Peyer's patch (tissue), 4 donors: ENCODE results near the gene FARS2. TPM values are rescaled to one million over a fixed set of nuclear protein-coding genes. Genes with fewer than 3 reads are reported as not detected.
"Not testable (repeated sequence)": the region's sequence is repeated elsewhere in the genome, so short reads cannot be mapped to it uniquely, and the experiment has no call there.

Experiments
- DNase-seq, 3 donors: peaks; one replicate each; pipeline ENCODE4 v3.0.0-alpha.2; 2017 to 2019
- H3K27ac ChIP-seq, 4 donors: fragments of 200-600 bp; sonication (generic); one replicate each; pipeline ENCODE4 v1.5.1; 2016 to 2019
- H3K27me3 ChIP-seq, 2 donors: fragments of 200-600 bp; sonication (generic); one replicate each; pipeline ENCODE4 v1.5.1; 2019
- H3K36me3 ChIP-seq, 3 donors: fragments of 200-600 bp; sonication (generic); one replicate each; pipeline ENCODE4 v1.5.1; 2016 to 2019
- H3K4me1 ChIP-seq, 4 donors: fragments of 200-600 bp; sonication (generic); one replicate each; pipeline ENCODE4 v1.5.1; 2016 to 2019
- H3K4me3 ChIP-seq, 4 donors: fragments of 200-600 bp; sonication (generic); 1 replicate in 3 of 4; 2 replicates in 1 of 4; pipeline ENCODE4 v1.5.1; 2016 to 2019; ENCODE audit warnings: mild to moderate bottlenecking in 1 of 4
- H3K9me3 ChIP-seq, 4 donors: fragments of 200-600 bp; sonication (generic); one replicate each; pipeline ENCODE4 v1.5.1; 2016 to 2019; ENCODE audit warnings: mild to moderate bottlenecking in 1 of 4
- CTCF ChIP-seq, 6 experiments: fragments of 450-650 bp in 4 of 6; fragments of 200-600 bp in 2 of 6; sonication (generic) in 1 of 6; IDR thresholded peaks; one replicate each; pipeline ENCODE4 v1.5.1; 2017 to 2019; ENCODE audit warnings: antibody characterized with exemption in 6 of 6, mild to moderate bottlenecking in 3 of 6, moderate library complexity in 1 of 6
- POLR2A ChIP-seq, 2 donors: fragments of 450-650 bp; IDR thresholded peaks; one replicate each; pipeline ENCODE4 v1.5.1; 2017; ENCODE audit warnings: antibody characterized with exemption in 2 of 2, mild to moderate bottlenecking in 2 of 2, moderate library complexity in 2 of 2
- total RNA-seq, 4 donors: library from RNA; depleted of rRNA; stranded (reverse); fragments of >200 nt; gene quantifications; one replicate each; pipeline ENCODE4 v1.1.0, GENCODE V29; 2016

FARS2 gene
- total RNA-seq, 4 donors from 2014 or later, result 9.5 to 42.1 (median 17.1) TPM

- H3K9me3 ChIP-seq, result no peaks in the 10 kb centered on the region
- H3K4me3 ChIP-seq, result no peak overlapping the region
- TF ChIP-seq POLR2A (IDR thresholded peaks at IDR 0.05) (no peak), CTCF (IDR thresholded peaks at IDR 0.05) (no peak)
- no peak for DNase-seq
- H3K36me3 ChIP-seq, result no peaks in the 10 kb centered on the region
- H3K27me3 ChIP-seq, result no peaks in the 10 kb centered on the region
- H3K4me1 ChIP-seq, result no peaks in the 10 kb centered on the region
- no peak overlapping the region for H3K27ac ChIP-seq
Observed at GRCh38 chr6:5681480-5681879, 420.2 kb downstream of the FARS2 start.

GRCh38 chr6:5682530-5682929 is 421.2 kb downstream of the FARS2 start:
- no peaks in the 10 kb centered on the region for H3K27me3 ChIP-seq
- no peaks in the 10 kb centered on the region for H3K4me1 ChIP-seq
- H3K9me3 ChIP-seq, result no peaks in the 10 kb centered on the region
- H3K4me3 ChIP-seq, result no peak overlapping the region
- no peak overlapping the region for H3K27ac ChIP-seq
- H3K36me3 ChIP-seq, result no peaks in the 10 kb centered on the region
- no peak for TF ChIP-seq CTCF (IDR thresholded peaks at IDR 0.05)
- no peak for TF ChIP-seq POLR2A (IDR thresholded peaks at IDR 0.05)
- DNase-seq, result no peak

GRCh38 chr6:5683747-5684146 is 422.4 kb downstream of the FARS2 start:
- not testable (repeated sequence) for H3K27ac ChIP-seq, H3K4me3 ChIP-seq, H3K36me3 ChIP-seq, H3K9me3 ChIP-seq, H3K4me1 ChIP-seq, DNase-seq, H3K27me3 ChIP-seq

GRCh38 chr6:5684320-5685053 is 423.2 kb downstream of the FARS2 start:
- DNase-seq, result no peak
- TF ChIP-seq POLR2A (IDR thresholded peaks at IDR 0.05), result no peak
- no peak for TF ChIP-seq CTCF (IDR thresholded peaks at IDR 0.05)
- no peaks in the 10 kb centered on the region for H3K27me3 ChIP-seq

GRCh38 chr6:5693225-5694145 is 432.2 kb downstream of the FARS2 start:
- H3K27me3 ChIP-seq, result no peaks in the 10 kb centered on the region
- H3K27ac ChIP-seq, result no peak overlapping the region
- H3K36me3 ChIP-seq, result no peaks in the 10 kb centered on the region
- no peaks in the 10 kb centered on the region for H3K9me3 ChIP-seq
- TF ChIP-seq POLR2A (IDR thresholded peaks at IDR 0.05) (no peak), CTCF (IDR thresholded peaks at IDR 0.05) (no peak)
- no peaks in the 10 kb centered on the region for H3K4me1 ChIP-seq
- no peak overlapping the region for H3K4me3 ChIP-seq
- no peak for DNase-seq

More at GRCh38 chr6:5684320-5685053, 423.2 kb downstream of the FARS2 start:
- no peaks in the 10 kb centered on the region for H3K9me3 ChIP-seq
- H3K36me3 ChIP-seq, result no peaks in the 10 kb centered on the region
- H3K4me3 ChIP-seq, result no peak overlapping the region
- no peak overlapping the region for H3K27ac ChIP-seq
- no peaks in the 10 kb centered on the region for H3K4me1 ChIP-seq
